Activated CD8-positive, alpha-beta memory T cell treated with anti-CD3 and anti-CD28 coated beads, Interleukin-2, amount 50 U/mL, for 1 hour (primary cell): ENCODE results near the gene PIM3.
"Not testable (repeated sequence)": the region's sequence is repeated elsewhere in the genome, so short reads cannot be mapped to it uniquely, and the experiment has no call there.

Experiments
- DNase-seq: peaks from one replicate; pipeline ENCODE4 v3.0.0-alpha.2; 2020; ENCODE audit errors: extremely low read depth

The PIM3 gene

DNA sequence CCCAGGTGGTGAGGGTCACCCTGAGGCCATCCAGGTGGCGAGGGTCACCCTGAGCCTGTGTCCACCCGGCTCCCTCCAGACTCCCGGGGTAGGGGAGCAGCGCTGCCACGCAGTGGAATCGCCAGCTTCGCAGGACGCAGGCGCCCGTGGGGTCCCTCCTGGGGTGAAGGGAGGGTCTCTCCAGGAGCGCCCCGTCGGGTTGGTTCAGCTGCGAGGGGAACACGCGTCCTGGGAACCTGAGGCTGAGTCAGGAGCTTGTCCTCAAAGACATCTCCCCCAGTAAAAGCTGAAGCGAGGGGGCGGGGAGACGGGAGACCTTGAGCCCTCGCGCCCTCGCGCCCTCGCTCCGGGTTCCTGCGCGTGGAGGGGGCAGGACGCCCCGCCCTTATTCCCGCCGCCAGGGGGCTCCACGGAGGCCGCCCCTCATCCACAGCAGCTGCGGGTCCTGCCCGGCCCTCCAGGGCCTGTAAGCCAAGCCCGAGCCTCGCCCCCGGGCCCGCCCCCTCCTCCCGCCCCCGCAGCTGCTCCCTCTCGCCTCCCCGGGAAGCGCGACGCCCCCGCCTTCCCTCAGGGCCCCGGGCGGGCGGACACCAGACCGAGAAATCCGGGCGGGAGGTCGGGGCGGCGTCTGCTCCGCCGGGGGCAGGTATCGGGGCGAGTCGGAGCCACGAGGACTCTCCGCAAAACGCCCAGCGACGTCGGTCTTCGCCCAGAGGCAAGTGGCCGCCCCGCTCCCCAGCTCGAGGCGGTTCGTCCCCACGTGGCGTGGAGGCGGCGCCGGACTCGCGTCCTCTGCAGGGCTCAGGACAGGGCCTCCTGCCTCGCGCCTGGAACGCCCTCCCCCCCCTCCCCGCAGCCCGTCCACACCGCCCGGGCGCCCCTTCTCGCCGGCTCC, 22.8 kb downstream of the PIM3 start:
- DNase-seq = no peak

DNA sequence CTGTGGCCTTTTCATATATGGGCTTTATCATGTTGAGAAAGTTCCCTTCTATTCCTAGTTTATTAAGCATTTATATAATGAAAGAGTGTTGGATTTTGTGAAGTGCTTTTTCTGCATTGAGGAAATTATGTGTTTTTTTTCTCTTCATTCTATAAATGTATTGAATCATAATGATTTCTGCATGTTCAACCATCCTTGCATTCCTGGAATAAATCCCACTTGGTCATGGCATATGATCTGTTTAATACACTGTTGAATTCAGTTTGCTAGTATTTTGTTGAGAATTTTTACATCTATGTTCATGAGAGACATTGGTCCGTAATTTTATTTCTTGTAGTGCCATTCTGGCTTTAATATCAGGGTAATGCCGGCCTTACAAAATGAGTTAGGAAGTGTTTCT, 25.8 kb downstream of the PIM3 start:
- no peak for DNase-seq

DNA sequence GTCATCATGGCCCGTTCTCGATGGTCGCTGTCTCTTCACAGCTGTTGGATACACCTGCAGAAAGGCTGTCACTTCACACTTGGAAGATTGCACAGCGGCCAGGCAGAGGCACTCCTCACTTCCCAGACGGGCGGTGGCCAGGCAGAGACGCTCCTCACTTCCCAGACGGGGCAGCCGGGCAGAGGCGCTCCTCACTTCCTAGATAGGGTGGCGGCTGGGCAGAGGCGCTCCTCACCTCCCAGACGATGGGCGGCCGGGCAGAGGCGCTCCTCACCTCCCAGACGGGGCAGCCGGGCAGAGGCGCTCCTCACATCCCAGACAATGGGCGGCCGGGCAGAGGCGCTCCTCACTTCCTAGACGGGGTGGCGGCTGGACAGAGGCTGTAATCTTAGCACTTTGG, 29.3 kb downstream of the PIM3 start:
- DNase-seq = not testable (repeated sequence)

DNA sequence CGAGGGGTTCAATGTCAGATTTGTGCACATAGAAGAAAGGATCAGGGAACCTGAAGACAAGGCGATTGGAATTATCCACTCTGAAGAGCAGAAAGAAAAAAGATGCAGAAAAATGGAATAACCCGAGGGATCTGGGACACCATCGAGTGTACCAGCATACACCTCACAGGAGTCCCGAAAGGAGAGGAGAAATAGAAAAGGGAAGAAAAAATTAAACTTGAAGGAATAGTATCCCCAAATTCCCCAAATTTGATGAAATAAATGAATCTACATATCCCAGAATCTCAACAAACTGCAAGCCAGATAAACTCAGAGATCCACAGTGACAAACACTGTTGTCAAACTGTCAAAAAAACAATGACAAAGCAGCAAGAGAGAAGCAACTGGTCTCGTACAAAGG, 30.6 kb downstream of the PIM3 start:
- DNase-seq = no peak

DNA sequence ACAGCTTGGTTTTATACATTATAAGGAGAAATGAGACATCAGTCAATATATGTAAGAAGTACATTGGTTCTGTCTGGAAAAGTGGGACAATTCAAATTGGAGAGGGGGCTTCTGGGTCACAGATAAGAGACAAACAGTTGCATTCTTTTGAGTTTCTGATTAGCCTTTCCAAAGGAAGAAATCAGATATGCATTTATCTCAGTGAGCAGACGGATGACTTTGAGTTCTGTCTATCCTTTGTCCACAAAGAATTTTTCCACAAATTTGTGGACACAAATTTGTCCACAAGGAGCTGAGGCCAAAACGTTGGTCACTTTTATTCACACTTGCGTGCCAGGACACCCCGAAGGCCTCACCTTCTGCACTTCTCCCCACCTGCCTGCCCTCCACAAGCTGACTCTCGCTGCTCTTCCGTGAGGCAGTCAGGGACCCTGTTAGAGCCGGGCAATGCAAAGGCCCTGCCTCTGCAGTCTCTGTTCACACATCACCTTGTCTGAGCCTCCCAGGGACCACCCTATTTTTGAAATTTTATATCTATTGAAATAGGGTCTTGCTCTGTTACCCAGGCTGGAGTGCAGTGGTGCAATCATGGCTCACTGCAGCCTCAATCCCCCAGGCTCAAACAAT, 31.4 kb downstream of the PIM3 start:
- no peak for DNase-seq

DNA sequence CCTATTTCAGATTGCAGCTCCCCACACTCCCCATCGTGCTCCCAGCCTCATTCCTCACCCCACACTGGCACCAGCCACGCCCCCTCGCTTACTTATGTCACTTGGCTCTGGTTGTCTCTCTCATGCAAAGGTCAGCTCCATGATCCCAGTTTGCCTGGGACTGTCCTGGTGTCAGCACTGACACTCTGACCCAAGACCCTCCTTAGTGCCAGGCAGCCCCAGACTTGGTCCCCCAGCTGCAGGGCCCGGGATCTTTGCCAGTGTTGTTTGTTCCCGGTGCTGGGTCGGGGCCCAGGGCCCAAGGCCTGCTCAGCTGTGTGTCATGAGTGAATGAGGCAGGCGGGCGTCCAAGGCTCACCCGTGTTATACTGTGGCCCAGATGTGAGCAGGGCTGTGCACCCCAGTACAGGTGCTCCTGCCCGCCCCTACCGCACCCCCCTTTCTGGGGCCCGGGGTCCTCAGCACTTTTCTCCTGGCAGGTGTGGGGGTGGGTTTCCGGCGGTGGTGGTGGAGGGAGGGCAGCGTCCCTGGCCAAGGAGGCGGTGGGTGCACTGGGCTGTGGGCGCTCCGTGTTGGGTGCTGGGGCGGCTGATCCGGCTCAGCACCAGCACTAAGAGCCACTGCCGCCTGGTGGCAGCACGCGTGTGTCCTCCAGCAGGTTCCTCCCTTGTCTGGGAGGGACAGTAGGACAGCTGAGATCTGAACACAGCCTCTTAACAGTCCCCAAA, 32.5 kb downstream of the PIM3 start:
- no peak for DNase-seq

DNA sequence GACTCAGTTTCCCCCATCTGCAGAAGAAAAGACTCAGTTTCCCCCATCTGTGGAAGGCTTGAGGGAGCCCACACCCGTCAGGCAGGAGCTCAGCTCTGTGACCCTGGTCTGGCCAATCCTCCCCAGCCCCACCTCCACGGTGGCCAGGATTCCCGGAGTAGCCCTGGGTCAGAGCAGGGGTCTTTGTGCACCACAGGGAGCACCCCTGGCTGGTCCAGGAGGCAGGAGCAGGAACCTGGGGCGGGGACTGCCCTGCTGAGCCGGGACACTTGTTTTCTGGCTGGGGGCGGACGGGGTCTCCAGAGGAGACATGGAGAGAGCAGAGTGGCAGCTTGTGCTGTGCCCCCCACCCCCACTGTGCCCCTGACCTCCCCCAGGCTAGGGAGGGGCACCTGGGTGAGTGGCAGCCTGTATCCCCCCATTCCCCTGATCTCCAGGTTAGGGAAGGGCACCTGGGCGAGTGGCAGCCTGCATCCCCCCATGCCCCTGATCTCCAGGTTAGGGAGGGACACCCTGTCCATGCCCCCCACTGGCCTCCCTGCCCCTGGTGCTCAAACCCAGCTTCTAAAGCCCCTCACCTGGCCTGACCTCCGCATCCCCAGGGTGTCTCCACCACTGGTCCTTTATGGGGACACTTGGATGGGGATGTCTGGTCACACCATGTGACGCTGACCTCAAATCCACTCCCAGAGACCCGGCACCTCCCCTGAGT, 33.2 kb downstream of the PIM3 start:
- DNase-seq = no peak

- no peak for DNase-seq
These were observed 33.9 kb downstream of the PIM3 start for GRCh38 chr22:49994361-49995040.

GRCh38 chr22:49995041-49995360, 34.4 kb downstream of the PIM3 start:
- no peak for DNase-seq

- DNase-seq = no peak
These were observed 35.0 kb downstream of the PIM3 start for GRCh38 chr22:49995361-49996118.

DNA sequence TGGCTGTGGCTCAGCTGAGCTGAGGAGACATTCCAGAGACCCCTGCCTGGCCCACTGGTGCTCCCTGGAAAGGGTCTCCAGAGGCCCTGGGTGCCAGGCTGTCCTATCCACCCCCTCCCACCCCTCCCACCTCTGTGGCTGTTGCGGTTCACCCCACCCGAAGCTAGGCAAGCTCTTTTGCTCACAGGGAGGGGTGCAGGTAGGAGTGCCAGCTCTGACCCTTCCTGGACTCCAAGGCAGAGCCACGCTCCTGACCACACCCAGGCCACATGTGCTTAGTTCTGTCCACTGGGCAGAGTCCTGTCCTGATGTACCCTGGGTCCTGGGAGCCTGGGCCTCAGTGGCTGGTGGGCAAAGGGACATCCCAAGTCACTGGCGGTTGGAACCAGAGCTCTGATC, 35.5 kb downstream of the PIM3 start:
- DNase-seq = no peak

DNA sequence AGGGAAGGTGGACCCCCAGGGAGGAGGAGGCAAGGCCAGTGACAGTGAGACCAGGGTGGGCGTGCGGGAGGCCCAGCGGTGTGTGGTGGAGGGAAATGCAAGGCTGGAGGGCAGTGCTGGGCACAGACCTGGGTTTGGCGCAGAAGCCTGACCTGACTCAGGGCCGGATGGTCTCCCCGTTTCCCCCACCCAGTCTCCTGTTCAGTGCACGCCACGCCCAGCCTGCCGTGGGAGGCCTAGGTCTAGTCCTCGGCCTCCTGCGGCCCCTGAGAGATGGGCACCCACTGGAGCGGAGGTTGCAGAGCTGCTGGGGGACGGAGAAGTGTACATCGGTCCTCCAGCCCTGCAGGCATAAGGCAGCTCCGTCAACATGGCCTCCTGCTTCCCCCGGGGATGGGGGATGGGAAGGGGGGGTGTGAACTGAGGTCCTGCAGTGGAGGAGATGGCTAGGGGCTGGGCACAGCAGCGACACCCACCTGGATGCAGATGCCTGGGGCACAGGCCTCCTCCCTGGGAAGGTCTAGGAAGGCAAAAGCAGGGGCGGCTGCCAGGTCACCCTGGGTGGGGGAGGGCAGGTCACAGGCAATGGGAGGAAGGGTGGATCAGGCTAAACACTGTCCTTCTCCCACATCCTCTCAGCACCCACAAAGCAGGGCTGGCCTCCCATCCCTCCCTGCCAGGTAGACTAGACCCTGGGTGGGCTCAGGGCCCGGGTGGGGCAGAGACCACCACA, 36.1 kb downstream of the PIM3 start:
- DNase-seq = no peak

DNA sequence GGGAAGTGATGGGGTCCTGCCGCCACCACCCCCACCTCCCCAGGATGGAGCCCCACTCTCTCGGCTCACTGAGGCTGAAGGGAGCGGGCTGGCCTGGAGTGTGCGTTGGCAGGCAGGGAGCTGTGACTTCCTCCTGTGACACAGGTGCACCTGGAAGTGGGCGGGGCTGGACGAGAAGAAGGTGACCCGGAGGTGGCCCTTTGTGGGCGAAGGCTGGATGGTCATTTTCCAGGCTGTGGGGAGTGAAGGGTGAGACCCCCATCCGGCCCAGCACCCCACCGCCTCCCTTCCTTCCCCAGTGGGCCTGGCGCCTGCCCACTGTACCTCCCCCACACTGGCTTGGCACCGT, 36.7 kb downstream of the PIM3 start:
- no peak for DNase-seq

DNA sequence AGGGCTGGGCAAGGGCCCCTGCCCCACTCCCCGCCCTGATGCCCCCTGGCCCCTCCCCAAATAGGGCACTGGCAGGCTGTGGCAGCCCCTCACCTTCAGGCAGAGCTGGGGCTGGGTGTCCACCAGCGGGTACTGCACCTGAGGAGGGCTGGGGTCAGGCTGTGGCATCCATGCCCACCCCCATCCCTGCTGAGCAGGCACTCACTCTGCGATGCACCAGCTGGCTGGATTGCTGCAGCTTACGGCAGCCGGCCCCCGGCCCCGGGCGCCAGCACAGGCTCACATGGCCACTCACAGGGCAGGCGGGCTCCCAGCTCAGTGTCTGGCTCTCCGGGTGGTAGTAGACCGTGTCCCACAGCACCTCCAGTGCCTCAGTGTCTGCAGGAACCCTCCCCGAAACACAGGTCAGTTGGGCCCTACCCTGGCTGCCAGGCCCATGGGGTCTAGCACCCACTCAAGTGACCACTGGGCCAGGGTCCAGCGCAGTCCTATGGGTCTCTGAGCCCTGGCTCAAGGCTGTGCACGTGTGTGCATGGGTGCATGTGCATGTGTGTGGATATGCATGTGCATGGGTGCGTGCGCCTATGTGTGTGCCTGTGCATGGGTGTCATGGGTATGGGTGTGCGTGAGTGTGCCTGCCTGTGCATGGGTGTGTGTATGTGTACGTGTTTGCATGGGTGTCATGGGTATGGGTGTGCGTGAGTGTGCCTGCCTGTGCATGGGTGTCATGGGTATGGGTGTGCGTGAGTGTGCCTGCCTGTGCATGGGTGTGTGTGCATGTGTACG, 37.6 kb downstream of the PIM3 start:
- DNase-seq = no peak

- no peak for DNase-seq
These were observed 38.1 kb downstream of the PIM3 start for GRCh38 chr22:49998718-49999062.

GRCh38 chr22:49999063-49999945, 38.7 kb downstream of the PIM3 start:
- DNase-seq = no peak

GRCh38 chr22:49999946-50000586, 39.5 kb downstream of the PIM3 start:
- no peak for DNase-seq
